HCT116 (cell line): Measurements from ENCODE around the gene PPP1R15A. TPM values are rescaled to one million over a fixed set of nuclear protein-coding genes. Genes with fewer than 3 reads are reported as not detected.
"Not testable (repeated sequence)": the region's sequence is repeated elsewhere in the genome, so short reads cannot be mapped to it uniquely, and the experiment has no call there.

Experiments used
- ATAC-seq: fragments of 200-7000 bp; cut with Tn5 transposase; 2 replicates; pipeline ENCODE4 v1.9.1; 2020; ENCODE audit warnings: mild to moderate bottlenecking, moderate library complexity
- BruUV-seq: library from RNA; stranded (reverse); fragments of 400-500 nt; replicated peaks from 2 replicates; lab custom pipeline; 2021; lab: Mats Ljungman, UMichigan
- CTCF ChIA-PET: fragments of 300-600 bp; sonication (Branson Sonifier 250); formaldehyde crosslinking; loops from one replicate; lab custom pipeline; 2021; ENCODE audit warnings: antibody characterized with exemption; lab: Charles Lee
- POLR2A ChIA-PET: fragments of 300-600, 350-600 bp; sonication (Branson Sonifier 250); formaldehyde crosslinking; loops from one replicate; lab custom pipeline; 2021; ENCODE audit warnings: antibody characterized with exemption; lab: Charles Lee
- RAD21 ChIA-PET, 2 experiments: fragments of 300-600 bp; sonication (Branson Sonifier 250); formaldehyde crosslinking; loops; one replicate each; lab custom pipeline; 2023; ENCODE audit warnings: low total read pairs in 2 of 2; ENCODE audit not compliant: uncharacterized antibody in 2 of 2, unreplicated experiment in 2 of 2, low non-redundant PET in 1 of 2; lab: Charles Lee
- DNase-seq: peaks from one replicate; pipeline ENCODE4 v3.0.0-alpha.2; 2010; ENCODE audit warnings: low read depth, low spot score
- H2AFZ ChIP-seq: fragments of 200-600 bp; shearing (Covaris generic), sonication (generic); 2 replicates; pipeline ENCODE4 v1.6.1; 2017; ENCODE audit warnings: low read depth, mixed run types, mixed read lengths, antibody characterized with exemption, low read length; ENCODE audit not compliant: poor library complexity, severe bottlenecking
- H3K27ac ChIP-seq: 2 replicates; pipeline ENCODE4 v1.5.1; 2012; ENCODE audit warnings: low read depth, low read length
- H3K27me3 ChIP-seq: fragments of 200-600 bp; sonication (generic); 2 replicates; pipeline ENCODE4 v1.6.1; 2016; ENCODE audit warnings: mixed run types, low read length, mixed read lengths; ENCODE audit not compliant: insufficient read depth
- H3K36me3 ChIP-seq, 2 experiments: fragments of 200-500 bp in 1 of 2; fragments of 200-600 bp in 1 of 2; sonication (Bioruptor generic) in 1 of 2; sonication (generic) in 1 of 2; 2 replicates each; pipeline versions ENCODE4 v1.5.1 to v1.6.1; 2014 to 2016; ENCODE audit warnings: low read length in 2 of 2, inconsistent platforms in 1 of 2, mixed read lengths in 1 of 2, mixed run types in 1 of 2; ENCODE audit not compliant: insufficient read depth in 2 of 2, control insufficient read depth in 1 of 2
- H3K4me1 ChIP-seq, 2 experiments: fragments of 200-600 bp in 1 of 2; sonication (generic) in 1 of 2; 2 replicates each; pipeline versions ENCODE4 v1.5.1 to v1.6.1; 2012 to 2017; ENCODE audit warnings: low read length in 2 of 2, inconsistent platforms in 1 of 2, mild to moderate bottlenecking in 1 of 2, mixed read lengths in 1 of 2, mixed run types in 1 of 2, moderate library complexity in 1 of 2; ENCODE audit not compliant: insufficient read depth in 2 of 2, control insufficient read depth in 1 of 2
- H3K4me2 ChIP-seq: fragments of 200-600 bp; sonication (generic); 2 replicates; pipeline ENCODE4 v1.6.1; 2017; ENCODE audit warnings: mixed run types, low read length, mixed read lengths
- H3K4me3 ChIP-seq, 2 experiments: fragments of 200-600 bp in 1 of 2; sonication (generic) in 1 of 2; replicated peaks in 1 of 2; 2 replicates each; pipeline ENCODE4 v1.5.1; 2011 to 2016; ENCODE audit warnings: low read length in 2 of 2, control low read depth in 1 of 2, low read depth in 1 of 2, mild to moderate bottlenecking in 1 of 2, mixed read lengths in 1 of 2, mixed run types in 1 of 2
- H3K79me2 ChIP-seq: fragments of 200-600 bp; sonication (generic); 2 replicates; pipeline ENCODE4 v1.6.1; 2017; ENCODE audit warnings: mild to moderate bottlenecking, mixed run types, low read length, moderate library complexity, mixed read lengths; ENCODE audit not compliant: insufficient read depth
- H3K9ac ChIP-seq: fragments of 200-600 bp; sonication (generic); 2 replicates; pipeline ENCODE4 v1.6.1; 2016; ENCODE audit warnings: low read length, mixed read lengths
- H3K9me2 ChIP-seq: fragments of 200-600 bp; sonication (generic), shearing (Covaris generic); 2 replicates; pipeline ENCODE4 v1.6.1; 2017; ENCODE audit warnings: mixed run types, mild to moderate bottlenecking, moderate library complexity; ENCODE audit not compliant: insufficient read depth
- H3K9me3 ChIP-seq, 2 experiments: fragments of 200-500 bp in 1 of 2; fragments of 200-600 bp in 1 of 2; sonication (Bioruptor generic) in 1 of 2; sonication (generic) in 1 of 2; 2 replicates each; pipeline ENCODE4 v1.6.1; 2014 to 2017; ENCODE audit warnings: low read length in 2 of 2, mixed read lengths in 2 of 2, inconsistent platforms in 1 of 2, low read depth in 1 of 2, mild to moderate bottlenecking in 1 of 2, mixed run types in 1 of 2, moderate library complexity in 1 of 2; ENCODE audit not compliant: control insufficient read depth in 1 of 2, insufficient read depth in 1 of 2
- H4K20me1 ChIP-seq: fragments of 200-600 bp; sonication (generic), shearing (Covaris generic); 2 replicates; pipeline ENCODE4 v1.6.1; 2017; ENCODE audit warnings: mixed run types, mild to moderate bottlenecking, moderate library complexity; ENCODE audit not compliant: insufficient read depth
- CBX3 ChIP-seq: IDR thresholded peaks from 2 replicates; pipeline ENCODE4 v1.6.1; 2012; ENCODE audit warnings: low read depth
- CTCF ChIP-seq, 3 experiments: fragments of 200-600 bp in 1 of 3; sonication (generic) in 1 of 3; IDR thresholded peaks in 2 of 3; conservative IDR thresholded peaks in 1 of 3; 2 replicates each; pipeline ENCODE4 v1.5.1; 2012 to 2017; ENCODE audit warnings: low read depth in 2 of 3, low read length in 2 of 3, antibody characterized with exemption in 1 of 3, borderline replicate concordance in 1 of 3, control low read depth in 1 of 3, mild to moderate bottlenecking in 1 of 3, mixed read lengths in 1 of 3, mixed run types in 1 of 3, moderate library complexity in 1 of 3; ENCODE audit not compliant: insufficient read depth in 1 of 3
- ELF1 ChIP-seq: IDR thresholded peaks from 2 replicates; pipeline ENCODE4 v1.6.1; 2012; ENCODE audit warnings: low read depth, borderline replicate concordance
- EZH2 ChIP-seq: fragments of 200-600 bp; sonication (generic); IDR thresholded peaks from 2 replicates; pipeline ENCODE4 v1.6.1; 2017; ENCODE audit warnings: antibody characterized with exemption, mixed run types
- EZH2phosphoT487 ChIP-seq: fragments of 200-600 bp; IDR thresholded peaks from 2 replicates; pipeline ENCODE4 v1.6.1; 2018; ENCODE audit warnings: antibody characterized with exemption, borderline replicate concordance
- FOSL1 ChIP-seq: IDR thresholded peaks from 2 replicates; pipeline ENCODE4 v1.6.1; 2012; ENCODE audit warnings: low read depth
- TCF7L2 ChIP-seq: IDR thresholded peaks from 2 replicates; pipeline ENCODE4 v1.7.0; 2011; ENCODE audit warnings: borderline replicate concordance, inconsistent platforms; ENCODE audit not compliant: insufficient read depth, insufficient read length; ENCODE audit errors: extremely low read depth
- intact Hi-C: fragments of 100-400 bp; cut with micrococcal nuclease; formaldehyde crosslinking; loops from 2 replicates; pipeline ENCODE4 v1.10.0; 2022
- total RNA-seq: library from RNA; stranded (reverse); gene quantifications from one replicate; pipeline ENCODE4 v1.2.1, GENCODE V29; 2021; ENCODE audit not compliant: unreplicated experiment
- TF ChIP-seq, protein P1 (sequence below): IDR thresholded peaks from 2 replicates; pipeline ENCODE4 v1.6.1; 2011; ENCODE audit warnings: mild to moderate bottlenecking, low read length, moderate library complexity; ENCODE audit not compliant: insufficient replicate concordance; ENCODE audit errors: extremely low read depth

PPP1R15A gene
- total RNA-seq, 1 experiment from 2014 or later: 50.3 TPM

DNA sequence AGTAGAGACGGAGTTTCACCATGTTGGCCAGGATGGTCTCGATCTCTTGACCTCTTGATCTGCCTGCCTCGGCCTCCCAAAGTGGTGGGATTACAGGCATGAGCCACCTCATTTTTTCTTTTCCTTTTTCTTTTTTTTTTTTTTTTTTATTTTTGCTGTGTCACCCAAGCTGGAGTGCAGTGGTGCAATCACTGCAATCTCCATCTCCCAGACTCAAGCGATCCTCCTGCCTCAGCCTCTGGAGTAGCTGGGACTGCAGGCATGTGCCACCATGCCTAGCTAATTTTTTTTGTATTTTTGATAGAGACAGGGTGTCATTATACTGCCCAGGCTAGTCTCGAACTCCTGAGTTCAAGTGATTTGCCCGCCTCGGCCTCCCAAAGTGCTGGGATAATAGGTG lies 30.1 kb downstream of the PPP1R15A start:
- H3K36me3 ChIP-seq, POLR2A ChIA-PET, BruUV-seq, DNase-seq, intact Hi-C loops, H3K27me3 ChIP-seq, H3K9ac ChIP-seq, H3K4me2 ChIP-seq, H3K9me3 ChIP-seq, CTCF ChIA-PET, H4K20me1 ChIP-seq, ATAC-seq, RAD21 ChIA-PET, H3K4me3 ChIP-seq, H3K27ac ChIP-seq, H3K9me2 ChIP-seq, H2AFZ ChIP-seq: not testable (repeated sequence)
- Histone ChIP-seq H3K4me1 (peaks cover 3 to 18% of the 10 kb centered on the region in 2 experiments; a peak in 3 of 4 replicates), H3K79me2 (peaks cover 10% of the 10 kb centered on the region; the same call in 1 of the 2 replicates)

DNA sequence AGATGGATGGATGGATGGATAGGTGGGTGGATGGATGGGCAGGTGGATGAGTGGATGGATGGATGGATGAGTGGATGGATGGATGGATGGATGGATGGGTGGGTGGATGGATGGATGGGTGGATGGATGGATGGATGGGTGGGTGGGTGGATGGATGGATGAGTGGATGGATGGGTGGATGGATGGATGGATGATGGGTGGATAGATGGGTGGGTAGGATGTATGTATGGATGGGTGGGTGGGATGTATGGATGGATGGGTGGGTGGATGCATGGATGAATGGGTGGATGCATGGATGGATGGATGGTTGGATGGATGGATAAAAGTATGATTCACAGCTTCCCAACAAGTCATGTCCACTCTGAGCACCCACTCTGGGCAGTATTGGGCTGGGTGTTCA lies 31.6 kb downstream of the PPP1R15A start:
- POLR2A ChIA-PET, H3K27ac ChIP-seq, H3K9me3 ChIP-seq, H3K4me2 ChIP-seq, RAD21 ChIA-PET, H3K4me3 ChIP-seq, CTCF ChIA-PET, H3K36me3 ChIP-seq, H3K27me3 ChIP-seq, DNase-seq, H4K20me1 ChIP-seq, intact Hi-C loops, BruUV-seq, H3K9ac ChIP-seq, H3K9me2 ChIP-seq, ATAC-seq, H2AFZ ChIP-seq: not testable (repeated sequence)
- Histone ChIP-seq H3K4me1 (peaks cover 3 to 18% of the 10 kb centered on the region in 2 experiments; a peak in 3 of 4 replicates), H3K79me2 (peaks cover 10% of the 10 kb centered on the region; the same call in 1 of the 2 replicates)

- no TSS peak for BruUV-seq
- CTCF ChIA-PET: no interaction called here
- Histone ChIP-seq H3K4me1 (peaks cover 0 to 8% of the 10 kb centered on the region in 2 experiments; a peak in 2 of 4 replicates), H3K27me3 (no peaks in the 10 kb centered on the region), H3K4me3 (no peak overlapping the region), H3K9me3 (no peaks in the 10 kb centered on the region), H3K27ac (no peak overlapping the region), H3K4me2 (no peak overlapping the region), H2AFZ (no peak overlapping the region), H3K36me3 (peaks cover 2 to 4% of the 10 kb centered on the region in 2 experiments; a peak in 3 of 4 replicates), H3K9ac (no peak overlapping the region), H3K79me2 (peaks cover 5% of the 10 kb centered on the region; the same call in 1 of the 2 replicates), H3K9me2 (no peaks in the 10 kb centered on the region), H4K20me1 (no peaks in the 10 kb centered on the region)
- intact Hi-C loops: no loop called here
- POLR2A ChIA-PET: no interaction called here
- ATAC-seq (no peak), DNase-seq (no peak)
- RAD21 ChIA-PET: interaction anchor here in 1 of 2 experiments (0.7 kb wide), 1 partner anchor 19 kb away, joined by 4 read pairs; no protein-coding TSS in a partner anchor
- TF ChIP-seq EZH2phosphoT487 (no peak), FOSL1 (no peak), CBX3 (no peak), EZH2 (no peak), TCF7L2 (no peak), ELF1 (no peak), CTCF (IDR thresholded peaks at IDR 0.05 in 2 of 3, conservative IDR thresholded peaks at IDR 0.05 in 1 of 3; ENCODE audit: borderline replicate concordance in 1 of 3, insufficient read depth in 1 of 3, low read depth in 2 of 3, low read length in 2 of 3) (no peak)
- TF ChIP-seq, protein P1, sequence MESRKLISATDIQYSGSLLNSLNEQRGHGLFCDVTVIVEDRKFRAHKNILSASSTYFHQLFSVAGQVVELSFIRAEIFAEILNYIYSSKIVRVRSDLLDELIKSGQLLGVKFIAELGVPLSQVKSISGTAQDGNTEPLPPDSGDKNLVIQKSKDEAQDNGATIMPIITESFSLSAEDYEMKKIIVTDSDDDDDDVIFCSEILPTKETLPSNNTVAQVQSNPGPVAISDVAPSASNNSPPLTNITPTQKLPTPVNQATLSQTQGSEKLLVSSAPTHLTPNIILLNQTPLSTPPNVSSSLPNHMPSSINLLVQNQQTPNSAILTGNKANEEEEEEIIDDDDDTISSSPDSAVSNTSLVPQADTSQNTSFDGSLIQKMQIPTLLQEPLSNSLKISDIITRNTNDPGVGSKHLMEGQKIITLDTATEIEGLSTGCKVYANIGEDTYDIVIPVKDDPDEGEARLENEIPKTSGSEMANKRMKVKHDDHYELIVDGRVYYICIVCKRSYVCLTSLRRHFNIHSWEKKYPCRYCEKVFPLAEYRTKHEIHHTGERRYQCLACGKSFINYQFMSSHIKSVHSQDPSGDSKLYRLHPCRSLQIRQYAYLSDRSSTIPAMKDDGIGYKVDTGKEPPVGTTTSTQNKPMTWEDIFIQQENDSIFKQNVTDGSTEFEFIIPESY: no peak
Measured at GRCh38 chr19:48905664-48906063, 33.4 kb downstream of the PPP1R15A start.
